ENCODE results near the gene PLA2G6.

Gene PLA2G6

DNA sequence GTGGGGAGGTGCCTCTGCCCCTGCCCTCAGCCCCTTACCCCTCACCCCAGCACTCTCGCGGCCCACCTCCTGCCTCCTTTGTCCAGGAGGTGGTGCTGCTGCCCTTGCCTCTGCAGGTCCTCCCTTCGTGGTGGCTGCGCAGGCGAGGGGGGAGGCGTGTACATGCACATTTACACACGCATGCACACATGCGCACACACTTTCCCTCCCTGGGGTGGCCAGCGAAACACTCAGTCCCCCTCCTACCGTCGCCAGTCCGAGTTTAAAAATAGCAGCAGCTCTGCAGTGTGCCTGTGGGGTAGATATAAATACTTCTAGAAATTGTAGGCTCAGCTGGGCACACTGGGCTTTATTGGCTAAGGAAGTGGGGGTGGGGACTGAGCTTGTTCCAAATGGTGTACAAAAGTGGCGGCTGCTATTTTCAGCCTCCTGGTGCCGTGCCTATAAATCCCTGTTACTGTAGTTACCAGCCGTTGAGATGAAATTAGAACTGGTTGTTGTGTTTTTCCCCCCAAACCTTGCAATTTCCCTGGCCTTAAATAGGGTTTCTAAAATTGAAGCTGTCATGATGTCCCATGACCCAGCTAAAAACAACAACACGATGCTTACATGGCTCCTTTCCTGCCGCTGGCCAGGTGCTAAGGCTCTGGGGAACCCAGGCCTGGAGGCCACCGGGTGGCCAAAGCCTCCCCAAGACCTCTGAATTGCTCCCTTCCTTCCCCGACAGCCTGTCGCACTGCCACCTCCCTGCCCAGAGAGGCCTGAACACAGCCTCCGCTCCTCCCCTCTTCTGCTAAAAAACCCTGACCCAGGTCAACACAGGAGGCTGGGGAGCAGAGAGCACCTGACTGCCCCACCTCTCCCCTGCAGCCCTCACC is 112.0 kb downstream of the PLA2G6 start:
- DNase-seq = no peak

DNA sequence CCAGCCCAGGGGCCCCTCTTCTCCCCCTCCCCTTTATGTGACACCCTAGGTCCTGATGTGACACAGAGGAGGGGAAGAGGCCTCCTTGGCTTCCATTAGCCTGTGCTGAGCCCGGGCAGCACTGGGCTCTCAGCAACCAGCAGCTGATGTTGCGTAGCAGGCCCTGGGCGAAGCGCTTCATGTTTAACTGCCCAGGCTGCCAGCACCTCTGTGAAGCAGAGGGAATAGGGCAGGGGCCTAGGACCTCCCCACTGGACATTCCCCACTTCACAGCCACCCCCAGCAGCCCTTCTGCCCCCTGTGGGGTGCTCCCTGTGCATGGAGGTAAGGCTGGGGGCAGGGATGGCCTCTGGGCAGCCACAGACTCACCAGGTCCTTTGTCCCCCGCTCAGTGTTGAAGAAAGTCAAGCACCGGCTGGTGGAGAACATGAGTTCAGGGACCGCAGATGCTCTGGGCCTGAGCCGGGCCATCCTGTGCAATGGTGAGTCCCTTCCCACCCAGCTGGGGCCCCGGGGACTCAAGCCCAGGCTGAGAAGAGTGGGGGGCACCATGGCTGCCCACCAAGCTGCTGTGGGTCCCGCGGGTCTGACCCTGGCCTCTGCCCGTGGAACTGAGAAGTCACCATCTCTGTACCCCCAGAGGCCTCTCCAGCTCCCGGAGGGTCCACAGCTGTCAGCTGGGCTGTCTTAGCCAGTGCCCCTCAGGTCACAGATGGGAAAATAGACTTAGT is 112.8 kb downstream of the PLA2G6 start:
- no peak for DNase-seq

DNA sequence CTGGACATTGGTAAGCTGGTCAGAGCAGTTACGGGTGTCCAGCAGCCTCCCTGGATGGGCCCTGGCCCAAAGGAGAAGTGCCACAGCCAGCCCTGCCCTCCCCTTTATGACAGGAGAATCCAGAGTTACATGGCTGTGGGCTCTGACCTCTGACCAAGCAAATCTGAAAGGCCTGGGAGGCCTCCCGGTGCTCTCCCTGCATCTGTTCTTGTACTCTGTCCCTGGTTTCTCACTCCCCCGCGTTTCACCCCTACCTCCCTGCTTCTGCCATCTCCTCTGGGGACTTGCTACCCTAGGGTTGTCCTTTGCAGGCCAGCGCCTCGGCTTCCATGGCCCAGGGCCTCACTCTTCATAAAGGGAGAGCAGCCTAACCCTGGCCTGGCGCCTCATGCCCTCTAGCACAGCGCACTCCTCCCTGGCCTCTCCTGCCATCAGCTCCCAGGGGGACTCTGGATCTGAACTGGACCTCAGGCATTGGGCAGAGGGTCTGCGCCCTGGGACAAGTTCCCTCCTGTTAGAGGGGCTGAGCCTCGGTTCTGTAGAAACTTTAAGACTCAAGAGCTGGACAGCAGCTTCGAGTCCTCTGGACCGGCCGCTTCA is 113.8 kb downstream of the PLA2G6 start:
- no peak for DNase-seq

DNA sequence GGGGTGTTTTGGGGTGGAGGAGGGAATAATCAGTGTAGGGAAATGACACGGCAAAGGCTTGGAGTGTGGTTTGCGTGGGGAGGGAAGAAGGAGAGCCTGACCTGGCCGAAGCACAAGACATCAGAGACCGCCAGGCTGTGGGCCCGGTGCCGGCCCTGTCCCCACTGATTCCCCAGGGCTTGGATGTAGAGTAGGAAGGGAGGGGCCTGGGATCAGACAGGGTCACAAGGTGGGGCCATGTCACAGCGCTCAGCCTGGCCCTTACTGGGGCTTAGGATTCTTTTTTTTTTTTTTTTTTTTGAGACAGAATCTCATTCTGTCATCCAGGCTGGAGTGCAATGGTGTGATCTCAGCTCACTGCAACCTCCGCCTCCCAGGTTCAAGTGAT is 114.6 kb downstream of the PLA2G6 start:
- DNase-seq = no peak

DNA sequence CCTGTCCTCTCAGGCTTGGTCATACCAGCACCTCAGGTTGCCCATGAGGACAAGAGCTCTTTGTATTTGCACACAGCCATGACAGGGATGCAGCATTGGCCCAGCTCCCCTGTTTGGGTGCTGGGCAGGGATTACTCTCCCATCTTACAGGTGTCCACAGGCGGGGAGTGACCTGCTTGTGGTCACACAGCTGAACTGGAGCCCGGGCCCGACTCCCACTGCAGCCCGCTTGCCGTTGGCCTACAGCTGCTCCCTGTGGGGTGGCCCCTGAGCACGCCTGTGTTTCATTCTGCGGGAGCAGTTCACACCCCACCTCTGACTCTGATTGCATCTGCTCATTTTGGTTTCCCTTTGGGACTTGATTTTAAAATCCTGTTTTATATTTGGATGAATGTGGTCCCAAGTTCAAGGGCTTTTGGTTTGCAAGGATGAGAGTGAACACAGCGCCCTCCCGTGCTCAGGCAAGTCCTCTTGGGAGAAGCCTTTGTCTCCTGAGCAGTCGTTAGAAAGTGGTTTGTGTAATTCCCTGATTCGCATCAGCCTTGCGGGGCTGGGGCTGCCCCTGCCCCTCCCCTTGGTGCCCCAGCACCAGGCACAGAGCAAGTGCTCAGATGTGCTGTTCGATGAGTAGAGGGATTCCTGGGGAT is 115.1 kb downstream of the PLA2G6 start:
- DNase-seq = no peak

DNA sequence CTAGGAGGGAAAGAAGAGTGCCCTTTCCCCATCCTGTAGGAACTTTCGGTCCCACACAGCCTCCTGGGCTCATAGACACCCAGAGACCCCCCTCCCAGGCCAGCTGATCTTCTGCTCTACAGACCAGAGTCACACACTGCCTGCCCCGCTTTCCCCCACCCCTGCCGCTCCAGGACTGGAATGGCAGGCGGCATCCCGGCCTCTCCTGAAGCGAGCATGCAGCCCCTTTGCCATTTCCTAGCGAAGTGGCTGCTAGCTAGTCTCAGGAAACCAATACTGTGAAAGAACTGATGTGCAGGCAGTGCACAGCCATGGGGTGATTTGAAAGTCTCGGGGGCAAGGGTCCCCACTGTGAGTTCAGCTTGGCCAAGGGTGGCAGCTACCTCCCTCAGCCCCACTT is 116.1 kb downstream of the PLA2G6 start:
- DNase-seq = no peak

DNA sequence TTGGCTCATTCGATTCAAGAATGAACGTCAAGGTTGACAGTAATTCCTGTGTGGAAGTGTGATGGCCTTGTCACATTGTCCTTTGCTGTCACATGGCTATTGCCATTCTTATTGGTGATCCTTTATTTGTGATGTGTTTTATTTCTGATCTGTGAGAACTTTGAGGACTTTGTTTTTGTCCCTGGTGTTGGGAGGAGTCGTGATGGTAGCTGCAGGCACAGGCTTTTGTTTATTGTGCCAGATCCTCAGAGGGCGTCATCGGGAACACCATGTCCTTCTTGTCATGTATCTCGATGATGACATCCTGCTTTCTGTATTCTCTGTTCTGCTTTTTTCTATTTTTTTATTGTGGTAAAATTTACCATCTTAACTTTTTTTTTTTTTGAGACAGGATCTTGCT is 118.8 kb downstream of the PLA2G6 start:
- DNase-seq = peak in 1 of 2 donors; percentile 17

Data from CD4-positive, alpha-beta T cell treated with Interleukin-4 for 1 hour (primary cell).